ENCODE data around the gene CDKN2B-AS1. TPM values are rescaled to one million over a fixed set of nuclear protein-coding genes. Genes with fewer than 3 reads are reported as not detected.

The CDKN2B-AS1 gene
- total and polyA plus RNA-seq, 2 experiments from 2014 or later, result 0.14 TPM; not detected in 1

- peak; percentile 35 for DNase-seq (ENCODE audit: low spot score)
- H3K27ac ChIP-seq (ENCODE audit: low read depth), result no peak overlapping the region
- H3F3A ChIP-seq (replicated peaks; ENCODE audit: low read depth), result peaks cover 14% of the 10 kb centered on the region; the same call in 1 of the 2 replicates
- H3K79me2 ChIP-seq (replicated peaks; ENCODE audit: insufficient read depth), result no peaks in the 10 kb centered on the region
- no peak for ATAC-seq
- H3K9me2 ChIP-seq (ENCODE audit: insufficient read depth), result no peaks in the 10 kb centered on the region
- H4K20me1 ChIP-seq (replicated peaks; ENCODE audit: insufficient read depth), result peaks cover 3% of the 10 kb centered on the region; the same call in 1 of the 2 replicates
- TF ChIP-seq NANOG (IDR thresholded peaks at IDR 0.05; ENCODE audit: borderline replicate concordance) (no peak), STAT1 (IDR thresholded peaks at IDR 0.05; ENCODE audit: unreplicated experiment) (no peak), CTCF (conservative IDR thresholded peaks at IDR 0.05; ENCODE audit: low read depth in 2 of 2) (no peak), JUNB (IDR thresholded peaks at IDR 0.05; ENCODE audit: unreplicated experiment) (no peak), ZNF462 (CRISPR knock-in tag; IDR thresholded peaks at IDR 0.05) (no peak), POLR2AphosphoS5 (IDR thresholded peaks at IDR 0.05; ENCODE audit: low read depth) (no peak), ZNF331 (CRISPR knock-in tag; IDR thresholded peaks at IDR 0.05; ENCODE audit: low read depth) (no peak), REST (IDR thresholded peaks at IDR 0.05; ENCODE audit: unreplicated experiment) (no peak), ZNF114 (CRISPR knock-in tag; IDR thresholded peaks at IDR 0.05) (no peak), EZH2phosphoT487 (IDR thresholded peaks at IDR 0.05; ENCODE audit: unreplicated experiment) (no peak), ETS1 (IDR thresholded peaks at IDR 0.05) (no peak), CREB1 (CRISPR knock-in tag; IDR thresholded peaks at IDR 0.05; ENCODE audit: low read depth) (no peak), EZH2 (IDR thresholded peaks at IDR 0.05; ENCODE audit: low read depth, unreplicated experiment) (no peak)
- H3K36me3 Mint-ChIP-seq (ENCODE audit: low read depth), result no peaks in the 10 kb centered on the region
- peak overlapping the region; percentile 65 for H3K4me3 Mint-ChIP-seq
- 0 out of 3 replicates have a peak, but pooled peaks cover 3% of the 10 kb centered on the region for H3K9me3 Mint-ChIP-seq
- no peak overlapping the region for H2AFZ ChIP-seq
- no peaks in the 10 kb centered on the region for H3K36me3 ChIP-seq (ENCODE audit: insufficient read depth)
- peaks cover 92% of the 10 kb centered on the region for H3K27me3 ChIP-seq (ENCODE audit: insufficient read depth)
- H3K27ac Mint-ChIP-seq, result no peak overlapping the region
- H3K4me1 Mint-ChIP-seq, result peaks cover 35% of the 10 kb centered on the region
- peak overlapping the region; percentile 77 for H3K4me3 ChIP-seq
- peaks cover 46% of the 10 kb centered on the region for H3K4me1 ChIP-seq (ENCODE audit: insufficient read depth)
- peaks cover 69% of the 10 kb centered on the region for H3K27me3 Mint-ChIP-seq (ENCODE audit: insufficient read depth, low read depth, poor library complexity)
- H3K4me2 ChIP-seq, result peak overlapping the region; percentile 93
These were observed 2.3 kb downstream of the CDKN2B-AS1 start for GRCh38 chr9:21996858-21997257.

Measured in GM23338 (cell line).